ENCODE results near the gene VPS54. TPM values are rescaled to one million over a fixed set of nuclear protein-coding genes. Genes with fewer than 3 reads are reported as not detected.

The VPS54 gene
- total RNA-seq, 1 donor from 2014 or later = 27.0 TPM

GRCh38 chr2:63875559-63876245, 143.5 kb downstream of the VPS54 start:
- no peaks in the 10 kb centered on the region for H3K27me3 ChIP-seq
- H3K27ac ChIP-seq = no peak overlapping the region
- DNase-seq (no peak), ATAC-seq (peak; percentile 53)
- H3K9me3 ChIP-seq = no peaks in the 10 kb centered on the region
- peaks cover 15% of the 10 kb centered on the region for H3K36me3 ChIP-seq
- intact Hi-C loops (cut with DNase I) = no loop called here
- no peak overlapping the region for H3K4me3 ChIP-seq
- no peak for TF ChIP-seq CTCF (IDR thresholded peaks at IDR 0.05)
- peaks cover 32% of the 10 kb centered on the region for H3K4me1 ChIP-seq

DNA sequence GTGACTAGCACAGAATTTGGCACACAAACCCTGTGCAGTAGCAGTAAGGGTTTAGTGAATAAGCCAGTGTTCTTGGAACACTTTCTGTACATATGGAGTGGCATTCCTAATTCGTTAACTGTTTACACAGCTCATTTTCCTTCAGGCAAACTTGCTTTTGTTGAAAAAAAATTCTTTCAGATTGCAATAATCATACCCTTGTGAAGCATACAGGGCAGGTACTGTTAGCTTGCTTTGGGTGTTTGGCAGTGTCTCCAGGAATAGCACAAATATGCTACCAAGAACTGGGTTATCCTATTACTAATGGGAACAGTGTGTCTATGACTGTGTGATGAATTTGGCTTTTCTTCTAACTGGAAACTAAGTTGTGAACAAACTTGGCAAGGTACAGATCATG, 144.1 kb downstream of the VPS54 start:
- no peak for ATAC-seq
- no peak for DNase-seq
- Histone ChIP-seq H3K27me3 (no peaks in the 10 kb centered on the region), H3K9me3 (no peaks in the 10 kb centered on the region), H3K4me1 (peaks cover 34% of the 10 kb centered on the region), H3K27ac (no peak overlapping the region), H3K36me3 (peaks cover 15% of the 10 kb centered on the region), H3K4me3 (no peak overlapping the region)
- no peak for TF ChIP-seq CTCF (IDR thresholded peaks at IDR 0.05)
- intact Hi-C loops (cut with DNase I) = no loop called here

GRCh38 chr2:63874204-63875130, 144.8 kb downstream of the VPS54 start:
- Histone ChIP-seq H3K36me3 (peaks cover 15% of the 10 kb centered on the region), H3K9me3 (no peaks in the 10 kb centered on the region), H3K4me3 (no peak overlapping the region), H3K27me3 (no peaks in the 10 kb centered on the region), H3K4me1 (peaks cover 34% of the 10 kb centered on the region), H3K27ac (no peak overlapping the region)
- DNase-seq (no peak), ATAC-seq (peak; percentile 21)
- intact Hi-C loops (cut with DNase I) = no loop called here
- no peak for TF ChIP-seq CTCF (IDR thresholded peaks at IDR 0.05)

GRCh38 chr2:63872571-63873328, 146.5 kb downstream of the VPS54 start:
- DNase-seq (no peak), ATAC-seq (peak; percentile 50)
- intact Hi-C loops (cut with DNase I) = no loop called here
- no peak overlapping the region for H3K27ac ChIP-seq
- H3K36me3 ChIP-seq = peaks cover 8% of the 10 kb centered on the region
- no peaks in the 10 kb centered on the region for H3K27me3 ChIP-seq
- peaks cover 34% of the 10 kb centered on the region for H3K4me1 ChIP-seq
- no peak for TF ChIP-seq CTCF (IDR thresholded peaks at IDR 0.05)
- H3K9me3 ChIP-seq = no peaks in the 10 kb centered on the region
- H3K4me3 ChIP-seq = no peak overlapping the region

GRCh38 chr2:63871864-63872263, 147.4 kb downstream of the VPS54 start:
- peaks cover 34% of the 10 kb centered on the region for H3K4me1 ChIP-seq
- ATAC-seq = no peak
- intact Hi-C loops (cut with DNase I) = no loop called here

More at GRCh38 chr2:63871864-63872263, 147.4 kb downstream of the VPS54 start:
- H3K27ac ChIP-seq = no peak overlapping the region
- H3K27me3 ChIP-seq = no peaks in the 10 kb centered on the region
- no peak for TF ChIP-seq CTCF (IDR thresholded peaks at IDR 0.05)
- DNase-seq = no peak
- H3K4me3 ChIP-seq = no peak overlapping the region
- H3K36me3 ChIP-seq = peaks cover 13% of the 10 kb centered on the region
- no peaks in the 10 kb centered on the region for H3K9me3 ChIP-seq
